ENCODE results near the gene MED8. TPM values are rescaled to one million over a fixed set of nuclear protein-coding genes. Genes with fewer than 3 reads are reported as not detected.
A peak's percentile ranks its signal among the peaks of the same experiment; 100 is the strongest.

Gene MED8
- total and polyA plus RNA-seq, 2 of the 4 experiments (the other 2 are of a cell fraction) = 61.1 to 120 TPM

DNA sequence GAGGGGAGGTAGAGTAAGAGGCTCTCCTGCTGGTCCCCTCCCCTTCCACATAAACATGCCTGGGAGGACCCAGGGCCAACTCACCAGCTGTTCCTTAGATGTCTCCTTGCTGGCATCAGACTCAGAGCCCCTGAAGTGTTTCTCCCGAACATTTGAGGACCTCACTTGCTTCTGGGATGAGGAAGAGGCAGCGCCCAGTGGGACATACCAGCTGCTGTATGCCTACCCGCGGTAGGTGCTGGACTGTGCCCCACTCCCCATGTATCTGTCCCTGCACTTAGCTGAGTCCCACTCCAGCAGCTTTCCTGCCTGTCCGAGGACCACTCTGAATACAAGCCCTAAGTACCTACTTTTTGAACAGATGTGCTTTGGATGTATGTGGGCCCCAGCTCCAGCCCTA, 51.6 kb downstream of the MED8 start:
- Histone ChIP-seq H3K14ac (replicated peaks; ENCODE audit: low read depth, low read length) (no peak overlapping the region), H4K5ac (ENCODE audit: low read depth, low read length) (no peak overlapping the region), H2AFZ (replicated peaks; ENCODE audit: low read length, poor library complexity) (peak overlapping the region; percentile 37), H3K27ac (ENCODE audit: insufficient read depth, low read length) (no peak overlapping the region), H2BK20ac (ENCODE audit: low read depth, low read length) (no peak overlapping the region), H3K36me3 (ENCODE audit: control insufficient read depth, insufficient read depth, low read length) (no peaks in the 10 kb centered on the region), H4K20me1 (ENCODE audit: insufficient read depth, low read length) (no peaks in the 10 kb centered on the region), H4K8ac (ENCODE audit: low read depth in 2 of 2, low read length in 2 of 2) (no peak overlapping the region), H3K23ac (ENCODE audit: low read depth, low read length) (no peak overlapping the region), H3K79me1 (ENCODE audit: low read depth in 1 of 2, low read length in 2 of 2) (no peaks in the 10 kb centered on the region), H3K9me3 (ENCODE audit: control insufficient read depth, insufficient read depth, low read length) (no peaks in the 10 kb centered on the region), H3K4ac (ENCODE audit: low read depth, low read length) (no peak overlapping the region), H3K9ac (ENCODE audit: low read depth, low read length) (no peak overlapping the region), H2BK120ac (ENCODE audit: low read depth, low read length) (no peak overlapping the region), H2BK15ac (ENCODE audit: low read depth, low read length) (no peak overlapping the region), H3K4me1 (ENCODE audit: control insufficient read depth, insufficient read depth, low read length) (no peaks in the 10 kb centered on the region), H3K27me3 (ENCODE audit: control insufficient read depth, insufficient read depth, low read length) (peaks cover 13% of the 10 kb centered on the region), H3K9me1 (ENCODE audit: insufficient read depth, low read length) (no peaks in the 10 kb centered on the region), H3K56ac (ENCODE audit: extremely low read depth, insufficient read depth, low read length) (no peak overlapping the region), H3K4me2 (ENCODE audit: low read depth, low read length) (no peak overlapping the region), H2BK5ac (ENCODE audit: low read depth, low read length, poor library complexity, severe bottlenecking) (no peak overlapping the region), H4K91ac (ENCODE audit: insufficient read depth, low read depth, low read length) (no peak overlapping the region), H3K4me3 (ENCODE audit: insufficient read depth, low read depth, low read length) (no peak overlapping the region), H2AK9ac (replicated peaks; ENCODE audit: low read depth, low read length, poor library complexity) (peak overlapping the region; percentile 11), H2AK5ac (ENCODE audit: low read depth, low read length) (no peak overlapping the region), H3K18ac (ENCODE audit: low read depth, low read length) (no peak overlapping the region)
- BruUV-seq (replicated peaks) = no TSS peak
- in situ Hi-C loops (cut with MboI; ENCODE audit: low sequenced_read_pairs) = no loop called here
- ChIA-PET CTCF (no interaction called here), POLR2A (ENCODE audit: unreplicated experiment) (no interaction called here)
- DNase-seq (no peak), ATAC-seq (ENCODE audit: low read depth) (no peak)
- TF ChIP-seq RFX5 (IDR thresholded peaks at IDR 0.05; ENCODE audit: low read depth, low read length) (no peak), FOS (IDR thresholded peaks at IDR 0.05; ENCODE audit: low read depth, low read length) (no peak), RAD21 (IDR thresholded peaks at IDR 0.05; ENCODE audit: low read length) (no peak)
- TF ChIP-seq, protein P1, sequence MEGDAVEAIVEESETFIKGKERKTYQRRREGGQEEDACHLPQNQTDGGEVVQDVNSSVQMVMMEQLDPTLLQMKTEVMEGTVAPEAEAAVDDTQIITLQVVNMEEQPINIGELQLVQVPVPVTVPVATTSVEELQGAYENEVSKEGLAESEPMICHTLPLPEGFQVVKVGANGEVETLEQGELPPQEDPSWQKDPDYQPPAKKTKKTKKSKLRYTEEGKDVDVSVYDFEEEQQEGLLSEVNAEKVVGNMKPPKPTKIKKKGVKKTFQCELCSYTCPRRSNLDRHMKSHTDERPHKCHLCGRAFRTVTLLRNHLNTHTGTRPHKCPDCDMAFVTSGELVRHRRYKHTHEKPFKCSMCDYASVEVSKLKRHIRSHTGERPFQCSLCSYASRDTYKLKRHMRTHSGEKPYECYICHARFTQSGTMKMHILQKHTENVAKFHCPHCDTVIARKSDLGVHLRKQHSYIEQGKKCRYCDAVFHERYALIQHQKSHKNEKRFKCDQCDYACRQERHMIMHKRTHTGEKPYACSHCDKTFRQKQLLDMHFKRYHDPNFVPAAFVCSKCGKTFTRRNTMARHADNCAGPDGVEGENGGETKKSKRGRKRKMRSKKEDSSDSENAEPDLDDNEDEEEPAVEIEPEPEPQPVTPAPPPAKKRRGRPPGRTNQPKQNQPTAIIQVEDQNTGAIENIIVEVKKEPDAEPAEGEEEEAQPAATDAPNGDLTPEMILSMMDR (conservative IDR thresholded peaks at IDR 0.05; ENCODE audit: low read depth, low read length) = no peak
- 40% methylated on average over 1 of the region's 5 CpGs; no CpG with 5 or more reads in 1 of the 2 experiments for WGBS, 2 experiments (ENCODE audit: extremely low coverage in 2 of 2, insufficient read length in 1 of 2)
- dilution Hi-C loops (cut with HindIII; ENCODE audit: low sequenced_read_pairs, unreplicated experiment) = no loop called here
- intact Hi-C loops (cut with micrococcal nuclease) = no loop called here

All from IMR-90 (cell line).